C4-2B (cell line): ENCODE results near the gene SERPINB2.

Source experiments
- ZFX ChIP-seq: fragments of 450-650 bp; IDR thresholded peaks from 2 replicates; pipeline ENCODE4 v1.6.1; 2017
- TF ChIP-seq, protein P1 (sequence below): fragments of 450-650 bp; conservative IDR thresholded peaks from 2 replicates; pipeline ENCODE4 v1.5.1; 2017; ENCODE audit warnings: mild to moderate bottlenecking

DNA sequence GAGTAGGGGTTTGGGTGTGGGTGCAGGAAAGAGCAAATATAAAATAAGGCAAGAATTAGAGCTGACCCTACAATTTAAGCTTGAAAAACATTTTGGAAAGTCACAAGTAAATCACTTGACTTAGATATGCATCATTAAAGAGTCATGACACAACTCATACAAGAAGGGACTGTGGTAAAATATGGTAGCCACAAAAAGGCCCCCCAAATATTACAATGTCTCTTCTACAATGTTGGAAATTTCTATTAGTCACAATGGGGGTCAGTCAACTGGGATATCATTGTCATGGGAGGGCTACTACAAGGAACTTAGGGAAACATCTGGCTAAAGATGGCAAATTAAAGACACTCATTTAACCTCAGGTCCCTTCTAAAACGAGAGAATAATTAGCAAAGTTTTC is 15.7 kb upstream of the SERPINB2 start:
- TF ChIP-seq, protein P1, sequence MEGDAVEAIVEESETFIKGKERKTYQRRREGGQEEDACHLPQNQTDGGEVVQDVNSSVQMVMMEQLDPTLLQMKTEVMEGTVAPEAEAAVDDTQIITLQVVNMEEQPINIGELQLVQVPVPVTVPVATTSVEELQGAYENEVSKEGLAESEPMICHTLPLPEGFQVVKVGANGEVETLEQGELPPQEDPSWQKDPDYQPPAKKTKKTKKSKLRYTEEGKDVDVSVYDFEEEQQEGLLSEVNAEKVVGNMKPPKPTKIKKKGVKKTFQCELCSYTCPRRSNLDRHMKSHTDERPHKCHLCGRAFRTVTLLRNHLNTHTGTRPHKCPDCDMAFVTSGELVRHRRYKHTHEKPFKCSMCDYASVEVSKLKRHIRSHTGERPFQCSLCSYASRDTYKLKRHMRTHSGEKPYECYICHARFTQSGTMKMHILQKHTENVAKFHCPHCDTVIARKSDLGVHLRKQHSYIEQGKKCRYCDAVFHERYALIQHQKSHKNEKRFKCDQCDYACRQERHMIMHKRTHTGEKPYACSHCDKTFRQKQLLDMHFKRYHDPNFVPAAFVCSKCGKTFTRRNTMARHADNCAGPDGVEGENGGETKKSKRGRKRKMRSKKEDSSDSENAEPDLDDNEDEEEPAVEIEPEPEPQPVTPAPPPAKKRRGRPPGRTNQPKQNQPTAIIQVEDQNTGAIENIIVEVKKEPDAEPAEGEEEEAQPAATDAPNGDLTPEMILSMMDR, result no peak
- TF ChIP-seq ZFX, result no peak
